Thoracic aorta (tissue), 2 donors: ENCODE measurements around the gene PATL2. TPM values are rescaled to one million over a fixed set of nuclear protein-coding genes. Genes with fewer than 3 reads are reported as not detected.

Source experiments
- ATAC-seq: fragments of 150-250 bp; one replicate; pipeline ENCODE4 v1.8.0; 2017; ENCODE audit warnings: low read depth; ENCODE audit not compliant: insufficient number of reproducible peaks, low FRiP score
- DNase-seq: peaks from one replicate; pipeline ENCODE4 v3.0.0-alpha.2; 2020; ENCODE audit warnings: low spot score
- H3K27ac ChIP-seq, 2 donors: fragments of 200-600 bp; sonication (generic); 1 replicate in 1 of 2; 2 replicates in 1 of 2; pipeline ENCODE4 v1.5.1; 2016; ENCODE audit warnings: mild to moderate bottlenecking in 2 of 2, moderate library complexity in 2 of 2
- H3K27me3 ChIP-seq: fragments of 200-600 bp; sonication (generic); replicated peaks from 2 replicates; pipeline ENCODE4 v1.6.0; 2016; ENCODE audit warnings: mild to moderate bottlenecking; ENCODE audit not compliant: insufficient read depth
- H3K36me3 ChIP-seq: fragments of 200-600 bp; sonication (generic); one replicate; pipeline ENCODE4 v1.5.1; 2016
- H3K4me1 ChIP-seq, 2 donors: fragments of 200-600 bp; sonication (generic); 1 replicate in 1 of 2; 2 replicates in 1 of 2; pipeline versions ENCODE4 v1.5.1 to v1.6.0; 2016; ENCODE audit warnings: low read depth in 2 of 2, mild to moderate bottlenecking in 1 of 2; ENCODE audit not compliant: control insufficient read depth in 1 of 2
- H3K4me3 ChIP-seq: fragments of 200-600 bp; sonication (generic); 2 replicates; pipeline ENCODE4 v1.5.1; 2016; ENCODE audit warnings: mild to moderate bottlenecking
- H3K9me3 ChIP-seq: fragments of 200-600 bp; sonication (generic); 2 replicates; pipeline ENCODE4 v1.5.1; 2016
- total RNA-seq, 2 donors: library from RNA; depleted of rRNA; stranded (reverse); fragments of >200 nt; gene quantifications; one replicate each; pipeline versions ENCODE4 v1.1.0 to v1.2.3, GENCODE V29; 2016
- TF ChIP-seq, protein P1 (sequence below): fragments of 200-600 bp; sonication (generic); IDR thresholded peaks from one replicate; pipeline ENCODE4 v1.5.1; 2019; ENCODE audit warnings: antibody characterized with exemption

The PATL2 gene
- total RNA-seq, 2 donors from 2014 or later, result 1.1 to 1.3 TPM

DNA sequence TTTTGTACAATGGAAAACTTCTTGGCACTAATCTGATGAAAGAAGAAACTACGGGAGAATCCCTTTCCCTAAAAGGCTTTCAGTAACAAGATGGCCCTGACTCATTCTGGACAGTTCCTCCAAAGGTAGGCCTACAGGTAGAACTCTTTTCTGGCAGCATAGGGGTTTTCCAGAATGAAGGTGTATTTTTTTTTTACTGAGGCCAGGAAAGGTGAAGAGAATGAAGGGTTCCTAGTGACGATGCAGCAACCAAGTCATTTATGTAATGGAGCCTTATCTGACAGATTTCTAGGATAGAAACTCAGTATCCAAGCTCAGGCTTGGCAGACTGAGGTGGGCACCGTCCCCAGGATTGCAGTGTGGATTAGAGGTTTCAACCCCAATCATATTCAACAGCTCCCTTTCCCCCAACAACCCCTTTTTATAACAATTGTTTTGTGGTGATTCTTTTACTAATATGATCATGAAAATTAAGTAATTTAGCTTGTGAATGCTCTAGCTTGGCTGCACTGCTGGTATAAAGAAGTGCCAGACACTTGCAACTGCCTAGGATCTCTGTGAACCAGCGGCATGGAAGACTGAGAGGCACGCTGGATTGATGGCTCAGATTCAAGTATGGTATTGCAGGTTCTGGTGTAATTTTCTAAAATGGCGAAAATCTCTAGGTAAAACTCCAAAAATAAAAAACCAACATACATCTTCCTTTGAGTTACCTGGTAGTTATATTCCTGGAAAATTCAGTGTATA, 16.5 kb upstream of the PATL2 start:
- H3K27me3 ChIP-seq, result no peaks in the 10 kb centered on the region
- ATAC-seq (no peak), DNase-seq (no peak)
- no peaks in the 10 kb centered on the region for H3K9me3 ChIP-seq
- peaks cover 20 to 37% of the 10 kb centered on the region in 2 donors for H3K4me1 ChIP-seq
- H3K27ac ChIP-seq, result peak overlapping the region; percentile 94 to 95
- TF ChIP-seq, protein P1, sequence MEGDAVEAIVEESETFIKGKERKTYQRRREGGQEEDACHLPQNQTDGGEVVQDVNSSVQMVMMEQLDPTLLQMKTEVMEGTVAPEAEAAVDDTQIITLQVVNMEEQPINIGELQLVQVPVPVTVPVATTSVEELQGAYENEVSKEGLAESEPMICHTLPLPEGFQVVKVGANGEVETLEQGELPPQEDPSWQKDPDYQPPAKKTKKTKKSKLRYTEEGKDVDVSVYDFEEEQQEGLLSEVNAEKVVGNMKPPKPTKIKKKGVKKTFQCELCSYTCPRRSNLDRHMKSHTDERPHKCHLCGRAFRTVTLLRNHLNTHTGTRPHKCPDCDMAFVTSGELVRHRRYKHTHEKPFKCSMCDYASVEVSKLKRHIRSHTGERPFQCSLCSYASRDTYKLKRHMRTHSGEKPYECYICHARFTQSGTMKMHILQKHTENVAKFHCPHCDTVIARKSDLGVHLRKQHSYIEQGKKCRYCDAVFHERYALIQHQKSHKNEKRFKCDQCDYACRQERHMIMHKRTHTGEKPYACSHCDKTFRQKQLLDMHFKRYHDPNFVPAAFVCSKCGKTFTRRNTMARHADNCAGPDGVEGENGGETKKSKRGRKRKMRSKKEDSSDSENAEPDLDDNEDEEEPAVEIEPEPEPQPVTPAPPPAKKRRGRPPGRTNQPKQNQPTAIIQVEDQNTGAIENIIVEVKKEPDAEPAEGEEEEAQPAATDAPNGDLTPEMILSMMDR, result no peak
- no peaks in the 10 kb centered on the region for H3K36me3 ChIP-seq
- peak overlapping the region; percentile 86 for H3K4me3 ChIP-seq

DNA sequence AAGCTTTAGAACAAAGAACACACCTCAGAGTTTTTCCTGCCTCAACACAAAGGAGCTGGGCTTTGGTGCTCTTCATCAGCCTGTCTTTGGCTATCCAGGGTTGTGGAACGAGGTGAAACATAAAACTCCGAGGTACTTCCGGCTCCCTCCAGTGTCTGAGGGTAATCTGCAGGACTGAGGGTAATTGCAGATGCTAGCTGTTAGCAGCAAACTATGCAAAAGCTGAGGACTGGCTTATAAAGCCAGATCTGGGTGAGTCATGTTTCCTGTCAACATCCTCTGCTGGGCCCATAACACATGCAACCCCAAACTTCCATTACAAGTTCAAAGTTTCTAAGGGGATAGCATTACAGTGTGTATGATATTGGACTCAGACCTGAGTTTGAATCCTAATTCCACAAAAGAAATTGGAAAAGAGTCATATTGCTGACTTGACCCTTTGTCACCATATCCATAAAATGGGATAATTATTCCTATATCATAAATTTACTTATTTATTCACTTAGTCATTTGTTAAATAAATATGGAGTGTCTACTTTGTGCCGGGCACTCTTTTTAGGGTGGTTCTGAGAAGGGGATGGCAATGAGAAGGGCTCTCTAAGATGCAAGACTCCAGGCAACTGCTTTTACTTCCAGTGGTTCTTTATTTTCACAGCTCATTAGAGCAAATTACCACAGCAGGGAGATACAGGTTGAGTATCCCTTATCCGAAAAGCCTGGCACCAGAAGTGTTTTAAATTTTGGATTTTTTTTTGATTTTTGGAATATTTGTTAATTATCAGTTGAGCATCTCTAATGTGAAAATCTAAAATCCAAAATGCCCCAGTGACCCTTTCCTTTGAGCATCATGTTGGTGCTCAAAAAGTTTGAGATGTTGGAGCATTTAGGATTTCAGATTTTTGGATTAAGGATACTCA, 15.7 kb upstream of the PATL2 start:
- Histone ChIP-seq H3K4me3 (peak overlapping the region; percentile 49), H3K4me1 (peaks cover 23 to 37% of the 10 kb centered on the region in 2 donors), H3K36me3 (no peaks in the 10 kb centered on the region), H3K9me3 (no peaks in the 10 kb centered on the region), H3K27ac (peak overlapping the region; percentile 94 to 95), H3K27me3 (no peaks in the 10 kb centered on the region)
- ATAC-seq, result peak; percentile 7
- DNase-seq, result no peak
- TF ChIP-seq, protein P1, result no peak

DNA sequence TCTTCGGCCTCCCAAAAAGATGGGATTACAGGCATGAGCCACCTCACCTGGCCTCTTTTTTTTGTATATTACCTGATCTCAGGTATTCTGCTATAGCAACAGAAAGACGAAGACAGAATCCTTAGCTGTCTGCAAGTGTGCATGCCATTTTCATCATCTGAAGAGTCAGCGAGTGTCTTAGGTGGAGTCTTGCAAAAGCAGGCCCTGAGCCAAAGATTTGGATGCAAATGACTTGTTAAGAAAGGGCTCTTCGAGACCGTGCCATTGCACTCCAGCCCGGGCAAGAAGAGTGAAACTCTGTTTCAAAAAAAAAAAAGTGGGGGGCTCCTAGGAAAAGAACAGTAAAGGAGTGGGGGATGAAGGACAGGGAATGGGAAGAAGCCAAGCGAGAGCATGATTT, 15.0 kb upstream of the PATL2 start:
- TF ChIP-seq, protein P1, result no peak
- Histone ChIP-seq H3K4me1 (peaks cover 23 to 37% of the 10 kb centered on the region in 2 donors), H3K9me3 (no peaks in the 10 kb centered on the region), H3K36me3 (no peaks in the 10 kb centered on the region), H3K27me3 (no peaks in the 10 kb centered on the region), H3K4me3 (peak overlapping the region; percentile 49), H3K27ac (peak overlapping the region; percentile 94 to 95)
- DNase-seq (no peak), ATAC-seq (no peak)

DNA sequence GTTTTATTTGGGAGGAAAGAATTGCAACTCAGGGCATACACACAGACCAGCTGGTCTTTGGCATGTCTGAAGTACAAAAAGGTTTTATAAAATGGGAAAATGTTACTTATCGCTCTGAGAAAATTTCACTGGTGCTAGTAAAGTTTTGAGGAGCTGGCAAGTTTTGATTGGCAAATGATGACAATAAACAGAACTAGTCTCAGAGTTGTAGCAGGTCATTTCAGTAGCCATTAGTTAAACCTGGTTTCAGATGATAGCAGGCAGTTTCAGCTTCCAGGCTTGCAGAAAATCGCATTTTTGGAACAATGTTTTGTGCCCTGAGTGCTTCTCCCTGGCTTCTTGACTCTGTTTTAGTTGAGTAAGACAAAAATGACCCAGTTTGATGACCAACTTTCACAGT, 10.9 kb upstream of the PATL2 start:
- Histone ChIP-seq H3K27ac (no peak overlapping the region), H3K27me3 (no peaks in the 10 kb centered on the region)
- DNase-seq, result no peak

More for the DNA sequence above, 10.9 kb upstream of the PATL2 start:
- no peaks in the 10 kb centered on the region for H3K9me3 ChIP-seq
- H3K36me3 ChIP-seq, result peaks cover 17% of the 10 kb centered on the region
- no peak overlapping the region for H3K4me3 ChIP-seq
- no peak for ATAC-seq
- H3K4me1 ChIP-seq, result peaks cover 11 to 12% of the 10 kb centered on the region in 2 donors
- TF ChIP-seq, protein P1, result no peak
